Natural killer cell treated with Interleukin-12 subunit alpha and Interleukin-12 subunit beta and Interleukin-15 and Interleukin-18, amount 100 ng/mL, for 72 hours (primary cell): ENCODE results near the gene PCDHGC4. TPM values are rescaled to one million over a fixed set of nuclear protein-coding genes. Genes with fewer than 3 reads are reported as not detected.

Source experiments
- ATAC-seq, 2 donors: fragments of 150-1000 bp; cut with Tn5 transposase in 1 of 2; sonication (Bioruptor Pico), chemical (Tn5 transposase) in 1 of 2; 2 replicates each; pipeline ENCODE4 v1.10.0; 2021
- DNase-seq: peaks from one replicate; pipeline ENCODE4 v3.0.0; 2022; ENCODE audit warnings: low spot score
- H3K27ac Mint-ChIP-seq, 2 donors: 1 replicate in 1 of 2; 2 replicates in 1 of 2; pipeline ENCODE4 v1.8.0; 2022; ENCODE audit warnings: mixed read lengths in 2 of 2, mild to moderate bottlenecking in 1 of 2, moderate library complexity in 1 of 2
- H3K27me3 Mint-ChIP-seq, 2 donors: 1 replicate in 1 of 2; 2 replicates in 1 of 2; pipeline ENCODE4 v1.8.0; 2022; ENCODE audit warnings: mixed read lengths in 2 of 2
- H3K36me3 Mint-ChIP-seq: one replicate; pipeline ENCODE4 v1.8.0; 2022; ENCODE audit warnings: mixed read lengths
- H3K4me1 Mint-ChIP-seq, 2 donors: 1 replicate in 1 of 2; 2 replicates in 1 of 2; pipeline ENCODE4 v1.8.0; 2022; ENCODE audit warnings: low read depth in 2 of 2, mixed read lengths in 2 of 2, mild to moderate bottlenecking in 1 of 2
- H3K4me3 Mint-ChIP-seq: one replicate; pipeline ENCODE4 v1.8.0; 2022; ENCODE audit warnings: mixed read lengths
- H3K9me3 Mint-ChIP-seq: 2 replicates; pipeline ENCODE4 v1.8.0; 2022; ENCODE audit warnings: mixed read lengths
- total RNA-seq, 2 donors: library from RNA; stranded (reverse); gene quantifications; one replicate each; pipeline ENCODE4 v1.2.3, GENCODE V29; 2022

Gene PCDHGC4
- total RNA-seq, 2 donors from 2014 or later = 0.26 TPM; not detected in 1

DNA sequence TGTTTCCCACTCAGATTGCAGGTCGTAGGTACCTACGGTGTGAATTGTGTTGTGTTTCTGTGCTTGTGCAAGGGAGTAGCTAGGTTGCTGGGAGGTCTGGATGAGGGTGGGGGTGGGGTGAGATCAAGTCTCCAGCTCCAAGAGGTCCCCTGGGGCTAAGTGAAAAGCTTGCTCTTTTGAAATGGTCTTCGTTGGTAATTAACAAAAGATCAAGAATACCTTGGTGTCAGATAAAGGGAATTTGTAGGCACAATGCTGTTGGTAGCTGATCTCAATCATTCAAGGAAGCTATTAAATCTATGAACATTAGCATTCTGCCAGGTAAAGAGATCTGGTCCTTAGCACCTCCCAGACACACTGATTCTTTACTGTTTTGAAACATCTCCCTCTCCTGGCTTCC is 928 bp upstream of the PCDHGC4 start:
- no peak for DNase-seq
- peaks cover 51 to 57% of the 10 kb centered on the region in 2 donors for H3K27me3 Mint-ChIP-seq
- H3K36me3 Mint-ChIP-seq = no peaks in the 10 kb centered on the region
- H3K4me3 Mint-ChIP-seq = no peak overlapping the region
- H3K4me1 Mint-ChIP-seq = peaks cover 0 to 10% of the 10 kb centered on the region in 2 donors
- ATAC-seq = no peak
- H3K9me3 Mint-ChIP-seq = no peaks in the 10 kb centered on the region
- H3K27ac Mint-ChIP-seq = no peak overlapping the region

DNA sequence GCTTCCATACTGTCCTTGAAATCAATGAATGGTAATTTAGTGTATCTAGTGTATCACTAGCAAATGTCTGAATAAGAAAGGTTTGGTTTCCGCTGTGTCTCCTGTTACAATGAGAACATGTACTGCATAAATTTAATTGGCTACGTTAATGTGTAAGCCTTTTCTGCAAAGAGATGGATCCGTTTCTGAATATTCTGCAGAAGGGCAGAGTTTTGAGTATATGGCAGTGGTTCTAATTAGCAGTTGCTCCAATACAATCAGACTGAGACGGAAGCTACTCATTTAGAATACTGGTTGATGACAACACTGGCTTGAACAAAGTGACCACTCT is 555 bp upstream of the PCDHGC4 start:
- Mint-ChIP-seq H3K9me3 (no peaks in the 10 kb centered on the region), H3K27ac (no peak overlapping the region), H3K27me3 (peaks cover 51 to 57% of the 10 kb centered on the region in 2 donors), H3K4me1 (peaks cover 0 to 10% of the 10 kb centered on the region in 2 donors), H3K36me3 (no peaks in the 10 kb centered on the region), H3K4me3 (no peak overlapping the region)
- ATAC-seq (no peak), DNase-seq (no peak)

DNA sequence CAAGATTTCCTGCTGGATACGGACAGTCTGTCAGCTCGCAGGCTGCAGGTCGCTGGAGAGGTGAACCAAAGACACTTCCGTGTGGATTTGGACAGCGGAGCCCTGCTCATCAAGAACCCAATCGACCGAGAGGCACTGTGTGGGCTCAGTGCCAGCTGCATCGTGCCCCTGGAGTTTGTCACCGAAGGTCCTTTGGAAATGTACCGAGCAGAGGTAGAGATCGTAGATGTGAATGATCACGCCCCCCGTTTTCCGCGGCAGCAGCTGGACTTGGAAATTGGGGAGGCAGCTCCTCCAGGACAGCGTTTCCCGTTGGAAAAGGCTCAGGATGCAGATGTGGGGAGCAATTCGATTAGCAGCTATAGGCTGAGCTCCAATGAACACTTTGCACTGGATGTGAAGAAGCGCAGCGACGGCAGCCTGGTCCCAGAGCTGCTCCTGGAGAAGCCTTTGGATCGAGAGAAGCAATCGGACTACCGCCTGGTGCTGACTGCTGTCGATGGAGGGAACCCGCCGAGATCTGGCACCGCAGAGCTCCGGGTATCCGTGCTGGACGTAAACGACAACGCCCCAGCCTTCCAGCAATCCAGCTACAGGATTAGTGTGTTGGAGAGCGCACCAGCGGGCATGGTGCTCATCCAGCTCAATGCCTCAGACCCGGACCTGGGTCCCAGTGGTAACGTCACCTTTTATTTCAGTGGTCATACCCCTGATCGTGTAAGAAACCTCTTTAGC is 658 bp downstream of the PCDHGC4 start:
- DNase-seq (no peak), ATAC-seq (no peak)
- Mint-ChIP-seq H3K4me3 (no peak overlapping the region), H3K4me1 (peaks cover 0 to 10% of the 10 kb centered on the region in 2 donors), H3K27me3 (peaks cover 49 to 51% of the 10 kb centered on the region in 2 donors), H3K27ac (no peak overlapping the region), H3K36me3 (no peaks in the 10 kb centered on the region), H3K9me3 (no peaks in the 10 kb centered on the region)

DNA sequence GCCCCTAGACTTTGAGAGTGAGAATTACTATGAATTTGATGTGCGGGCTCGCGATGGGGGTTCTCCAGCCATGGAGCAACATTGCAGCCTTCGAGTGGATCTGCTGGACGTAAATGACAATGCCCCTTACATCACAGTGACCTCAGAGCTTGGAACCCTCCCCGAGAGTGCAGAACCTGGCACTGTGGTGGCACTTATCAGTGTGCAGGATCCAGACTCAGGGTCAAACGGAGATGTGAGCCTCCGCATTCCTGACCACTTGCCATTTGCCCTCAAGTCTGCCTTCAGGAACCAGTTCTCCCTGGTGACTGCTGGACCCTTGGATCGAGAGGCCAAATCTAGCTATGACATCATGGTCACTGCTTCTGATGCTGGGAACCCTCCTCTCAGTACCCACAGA is 1.3 kb downstream of the PCDHGC4 start:
- H3K4me3 Mint-ChIP-seq = no peak overlapping the region
- H3K36me3 Mint-ChIP-seq = no peaks in the 10 kb centered on the region
- H3K9me3 Mint-ChIP-seq = no peaks in the 10 kb centered on the region
- H3K4me1 Mint-ChIP-seq = peaks cover 4 to 10% of the 10 kb centered on the region in 2 donors
- no peak overlapping the region for H3K27ac Mint-ChIP-seq
- ATAC-seq (no peak), DNase-seq (no peak)
- peaks cover 53 to 55% of the 10 kb centered on the region in 2 donors for H3K27me3 Mint-ChIP-seq

DNA sequence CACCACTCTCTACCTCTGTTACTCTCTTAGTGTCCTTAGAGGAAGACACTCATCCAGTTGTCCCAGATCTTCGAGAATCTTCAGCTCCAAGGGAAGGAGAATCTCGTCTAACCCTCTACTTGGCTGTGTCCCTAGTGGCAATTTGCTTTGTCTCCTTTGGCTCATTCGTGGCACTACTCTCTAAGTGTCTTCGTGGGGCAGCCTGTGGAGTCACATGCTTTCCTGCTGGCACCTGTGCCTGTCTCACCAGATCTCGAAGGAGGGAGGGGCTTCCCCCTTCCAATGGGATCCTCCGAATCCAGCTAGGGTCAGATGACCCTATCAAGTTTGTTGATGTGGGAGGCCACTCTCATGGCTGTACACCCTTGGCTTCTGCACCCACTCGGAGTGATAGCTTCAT is 2.3 kb downstream of the PCDHGC4 start:
- Mint-ChIP-seq H3K27me3 (peaks cover 55 to 57% of the 10 kb centered on the region in 2 donors), H3K27ac (no peak overlapping the region), H3K9me3 (no peaks in the 10 kb centered on the region), H3K4me3 (no peak overlapping the region), H3K4me1 (peaks cover 4 to 12% of the 10 kb centered on the region in 2 donors), H3K36me3 (no peaks in the 10 kb centered on the region)
- no peak for ATAC-seq
- DNase-seq = no peak

DNA sequence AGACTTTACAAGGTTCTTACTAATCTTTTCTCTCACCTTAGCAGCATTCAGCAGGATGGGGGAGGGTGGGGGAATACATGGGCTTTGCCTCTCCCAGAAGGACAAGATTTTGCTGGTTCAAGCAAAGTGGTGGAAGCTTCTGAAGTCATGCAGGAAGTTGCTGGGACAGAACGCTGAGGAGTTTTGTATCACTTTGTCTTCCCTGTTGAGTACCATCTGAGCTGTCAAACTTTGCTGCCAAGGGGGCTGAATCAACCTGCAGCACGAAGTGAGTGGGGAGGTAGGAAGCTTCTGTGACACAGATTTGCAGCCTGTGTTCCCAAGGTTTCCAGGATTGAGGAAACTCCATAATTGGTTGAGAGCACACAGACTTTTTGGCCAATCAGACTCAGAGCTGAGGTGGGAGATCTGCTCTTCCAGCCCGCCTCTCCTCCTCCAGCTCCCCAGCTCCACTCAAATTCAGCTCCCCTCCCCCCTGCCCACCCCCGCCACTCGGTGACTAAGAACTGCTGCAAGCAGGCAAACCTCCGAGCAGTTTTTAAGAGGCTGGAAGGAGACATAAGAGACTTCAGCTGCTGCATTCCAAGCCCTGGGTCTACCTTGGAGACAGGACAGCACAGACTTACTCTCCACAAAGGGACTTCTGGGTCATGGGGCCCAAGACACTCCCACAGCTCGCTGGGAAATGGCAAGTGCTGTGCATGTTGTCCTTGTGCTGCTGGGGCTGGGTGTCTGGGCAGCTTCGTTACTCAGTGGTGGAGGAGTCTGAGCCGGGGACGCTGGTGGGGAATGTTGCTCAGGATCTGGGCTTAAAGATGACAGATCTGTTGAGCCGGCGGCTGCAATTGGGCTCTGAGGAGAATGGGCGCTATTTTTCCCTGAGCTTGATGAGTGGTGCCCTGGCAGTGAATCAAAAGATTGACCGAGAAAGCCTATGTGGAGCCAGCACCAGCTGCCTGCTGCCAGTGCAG is 4.0 kb downstream of the PCDHGC4 start, which contains the start of gene PCDHGC5:
Gene PCDHGC5, plus strand, starts transcription at position 491 of the 971 bp plus-strand sequence. Its CDS starts 160 bp downstream, at position 651.
- Mint-ChIP-seq H3K27me3 (peaks cover 45 to 48% of the 10 kb centered on the region in 2 donors), H3K9me3 (no peaks in the 10 kb centered on the region), H3K4me3 (no peak within 1 kb of the TSS), H3K4me1 (peaks cover 4 to 9% of the 10 kb centered on the region in 2 donors), H3K27ac (no peak within 1 kb of the TSS), H3K36me3 (no peaks in the 10 kb centered on the region)
- DNase-seq (no peak), ATAC-seq (no peak)

DNA sequence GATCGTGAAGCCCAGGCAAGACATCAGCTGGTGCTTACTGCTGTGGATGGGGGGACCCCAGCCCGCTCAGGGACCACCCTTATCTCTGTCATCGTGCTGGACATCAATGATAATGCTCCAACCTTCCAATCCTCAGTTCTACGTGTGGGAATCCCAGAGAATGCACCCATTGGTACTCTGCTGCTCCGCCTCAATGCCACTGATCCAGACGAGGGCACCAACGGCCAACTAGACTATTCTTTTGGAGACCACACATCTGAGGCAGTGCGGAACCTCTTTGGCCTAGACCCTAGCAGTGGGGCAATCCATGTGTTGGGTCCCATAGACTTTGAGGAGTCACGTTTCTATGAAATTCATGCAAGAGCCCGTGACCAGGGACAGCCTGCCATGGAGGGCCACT is 5.0 kb downstream of the PCDHGC4 start:
- Mint-ChIP-seq H3K36me3 (no peaks in the 10 kb centered on the region), H3K4me3 (no peak overlapping the region), H3K9me3 (no peaks in the 10 kb centered on the region), H3K27me3 (peaks cover 39% of the 10 kb centered on the region in 2 donors), H3K27ac (no peak overlapping the region), H3K4me1 (peaks cover 4 to 7% of the 10 kb centered on the region in 2 donors)
- no peak for ATAC-seq
- DNase-seq = no peak

DNA sequence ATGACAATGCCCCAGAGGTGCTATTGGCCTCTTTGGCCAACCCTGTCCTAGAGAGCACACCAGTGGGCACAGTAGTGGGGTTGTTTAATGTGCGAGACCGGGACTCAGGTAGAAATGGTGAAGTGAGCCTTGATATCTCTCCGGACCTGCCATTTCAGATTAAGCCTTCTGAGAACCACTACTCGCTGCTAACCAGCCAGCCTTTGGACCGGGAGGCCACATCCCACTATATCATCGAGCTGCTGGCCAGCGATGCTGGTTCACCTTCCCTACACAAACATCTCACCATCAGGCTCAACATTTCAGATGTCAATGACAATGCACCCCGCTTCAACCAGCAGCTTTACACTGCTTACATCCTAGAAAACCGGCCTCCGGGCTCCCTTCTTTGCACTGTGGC is 5.4 kb downstream of the PCDHGC4 start:
- H3K27ac Mint-ChIP-seq = no peak overlapping the region
- H3K27me3 Mint-ChIP-seq = peaks cover 37 to 41% of the 10 kb centered on the region in 2 donors
- H3K9me3 Mint-ChIP-seq = no peaks in the 10 kb centered on the region

DNA sequence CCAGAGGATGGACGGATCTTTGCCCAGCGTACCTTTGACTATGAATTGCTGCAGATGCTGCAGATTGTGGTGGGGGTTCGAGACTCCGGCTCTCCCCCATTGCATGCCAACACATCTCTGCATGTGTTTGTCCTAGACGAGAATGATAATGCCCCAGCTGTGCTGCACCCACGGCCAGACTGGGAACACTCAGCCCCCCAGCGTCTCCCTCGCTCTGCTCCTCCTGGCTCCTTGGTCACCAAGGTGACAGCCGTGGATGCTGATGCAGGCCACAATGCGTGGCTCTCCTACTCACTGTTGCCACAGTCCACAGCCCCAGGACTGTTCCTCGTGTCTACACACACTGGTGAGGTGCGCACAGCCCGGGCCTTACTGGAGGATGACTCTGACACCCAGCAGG is 5.9 kb downstream of the PCDHGC4 start:
- H3K27me3 Mint-ChIP-seq = peaks cover 40 to 46% of the 10 kb centered on the region in 2 donors

More for the DNA sequence above, 5.4 kb downstream of the PCDHGC4 start:
- H3K36me3 Mint-ChIP-seq = no peaks in the 10 kb centered on the region
- DNase-seq (no peak), ATAC-seq (no peak)
- H3K4me1 Mint-ChIP-seq = peaks cover 5 to 7% of the 10 kb centered on the region in 2 donors
- H3K4me3 Mint-ChIP-seq = no peak overlapping the region

DNA sequence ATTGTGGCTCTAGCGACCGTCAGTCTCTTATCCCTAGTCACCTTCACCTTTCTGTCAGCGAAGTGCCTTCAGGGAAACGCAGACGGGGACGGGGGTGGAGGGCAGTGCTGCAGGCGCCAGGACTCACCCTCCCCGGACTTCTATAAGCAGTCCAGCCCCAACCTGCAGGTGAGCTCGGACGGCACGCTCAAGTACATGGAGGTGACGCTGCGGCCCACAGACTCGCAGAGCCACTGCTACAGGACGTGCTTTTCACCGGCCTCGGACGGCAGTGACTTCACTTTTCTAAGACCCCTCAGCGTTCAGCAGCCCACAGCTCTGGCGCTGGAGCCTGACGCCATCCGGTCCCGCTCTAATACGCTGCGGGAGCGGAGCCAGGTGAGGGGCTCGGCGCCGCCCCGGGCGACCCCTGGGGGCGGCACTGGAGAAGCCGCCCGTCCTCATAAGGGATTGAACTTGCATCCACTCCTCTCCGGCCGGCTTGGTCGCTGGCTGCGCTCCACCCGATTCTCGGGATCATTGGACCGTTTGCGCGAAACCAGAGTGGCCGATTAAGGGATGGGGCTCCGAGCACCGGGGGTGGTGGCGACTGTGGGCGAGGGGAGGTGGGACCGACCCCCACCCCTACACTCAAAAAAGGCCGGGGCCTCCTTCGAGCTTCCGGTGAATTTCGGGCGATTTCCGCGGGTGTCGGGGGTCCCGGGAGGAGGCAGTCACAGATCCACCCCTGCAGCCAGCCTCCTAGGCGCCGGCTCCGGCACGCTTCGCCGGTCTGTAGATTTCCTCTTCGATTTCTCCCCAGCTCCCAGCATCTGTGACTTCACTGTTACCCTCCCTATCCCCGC is 6.7 kb downstream of the PCDHGC4 start:
- H3K27ac Mint-ChIP-seq = peak overlapping the region in 1 of 2 donors; percentile 59

More for the DNA sequence above, 5.9 kb downstream of the PCDHGC4 start:
- Mint-ChIP-seq H3K27ac (no peak overlapping the region), H3K4me3 (no peak overlapping the region), H3K4me1 (peaks cover 7 to 9% of the 10 kb centered on the region in 2 donors), H3K36me3 (no peaks in the 10 kb centered on the region), H3K9me3 (no peaks in the 10 kb centered on the region)
- ATAC-seq (no peak), DNase-seq (no peak)

DNA sequence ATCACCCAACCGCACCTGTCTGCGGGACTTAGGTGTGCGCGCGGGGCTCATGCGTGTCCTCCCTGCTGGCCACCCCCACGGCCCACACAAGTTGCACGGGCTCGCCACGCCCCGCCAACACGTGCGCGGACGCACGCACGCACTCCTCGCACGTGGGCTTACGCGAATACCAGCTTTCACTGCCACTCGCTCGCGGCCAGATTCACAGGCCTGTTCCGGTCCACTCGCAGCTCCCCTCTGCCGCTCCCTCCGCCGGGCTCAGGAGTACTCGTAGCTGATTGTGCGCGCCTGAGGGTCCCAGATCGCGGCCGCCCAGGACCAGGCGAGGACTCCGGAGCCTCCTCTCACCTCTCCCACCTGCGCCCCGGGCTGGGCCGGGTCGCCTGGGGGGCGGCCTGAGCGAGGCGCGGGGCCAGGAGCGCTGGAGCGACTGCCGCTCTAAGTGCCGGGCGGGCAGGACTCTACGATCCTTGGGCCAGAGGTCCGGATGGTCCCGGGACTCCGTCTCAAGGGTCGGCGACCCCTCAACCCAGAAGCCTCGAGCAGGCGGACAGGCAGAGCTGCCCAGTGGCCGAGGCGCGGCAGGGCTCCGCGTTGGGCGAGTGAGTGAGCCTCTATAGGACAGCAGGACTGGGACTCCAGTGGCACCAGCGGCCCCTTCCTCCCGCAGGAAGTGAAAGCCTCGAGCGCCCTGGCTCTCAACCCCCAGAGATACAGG is 7.5 kb downstream of the PCDHGC4 start:
- H3K4me1 Mint-ChIP-seq = peaks cover 4 to 9% of the 10 kb centered on the region in 2 donors
- no peaks in the 10 kb centered on the region for H3K36me3 Mint-ChIP-seq
- no peak for DNase-seq
- H3K27me3 Mint-ChIP-seq = peaks cover 32 to 38% of the 10 kb centered on the region in 2 donors
- H3K9me3 Mint-ChIP-seq = no peaks in the 10 kb centered on the region
- H3K27ac Mint-ChIP-seq = peak overlapping the region in 1 of 2 donors; percentile 59
- peak; percentile 43 to 68 for ATAC-seq
- H3K4me3 Mint-ChIP-seq = peak overlapping the region; percentile 79

More for the DNA sequence above, 6.7 kb downstream of the PCDHGC4 start:
- H3K9me3 Mint-ChIP-seq = no peaks in the 10 kb centered on the region
- peaks cover 37 to 46% of the 10 kb centered on the region in 2 donors for H3K27me3 Mint-ChIP-seq
- no peaks in the 10 kb centered on the region for H3K36me3 Mint-ChIP-seq
- ATAC-seq = no peak
- no peak for DNase-seq
- peaks cover 4 to 9% of the 10 kb centered on the region in 2 donors for H3K4me1 Mint-ChIP-seq
- peak overlapping the region; percentile 79 for H3K4me3 Mint-ChIP-seq

DNA sequence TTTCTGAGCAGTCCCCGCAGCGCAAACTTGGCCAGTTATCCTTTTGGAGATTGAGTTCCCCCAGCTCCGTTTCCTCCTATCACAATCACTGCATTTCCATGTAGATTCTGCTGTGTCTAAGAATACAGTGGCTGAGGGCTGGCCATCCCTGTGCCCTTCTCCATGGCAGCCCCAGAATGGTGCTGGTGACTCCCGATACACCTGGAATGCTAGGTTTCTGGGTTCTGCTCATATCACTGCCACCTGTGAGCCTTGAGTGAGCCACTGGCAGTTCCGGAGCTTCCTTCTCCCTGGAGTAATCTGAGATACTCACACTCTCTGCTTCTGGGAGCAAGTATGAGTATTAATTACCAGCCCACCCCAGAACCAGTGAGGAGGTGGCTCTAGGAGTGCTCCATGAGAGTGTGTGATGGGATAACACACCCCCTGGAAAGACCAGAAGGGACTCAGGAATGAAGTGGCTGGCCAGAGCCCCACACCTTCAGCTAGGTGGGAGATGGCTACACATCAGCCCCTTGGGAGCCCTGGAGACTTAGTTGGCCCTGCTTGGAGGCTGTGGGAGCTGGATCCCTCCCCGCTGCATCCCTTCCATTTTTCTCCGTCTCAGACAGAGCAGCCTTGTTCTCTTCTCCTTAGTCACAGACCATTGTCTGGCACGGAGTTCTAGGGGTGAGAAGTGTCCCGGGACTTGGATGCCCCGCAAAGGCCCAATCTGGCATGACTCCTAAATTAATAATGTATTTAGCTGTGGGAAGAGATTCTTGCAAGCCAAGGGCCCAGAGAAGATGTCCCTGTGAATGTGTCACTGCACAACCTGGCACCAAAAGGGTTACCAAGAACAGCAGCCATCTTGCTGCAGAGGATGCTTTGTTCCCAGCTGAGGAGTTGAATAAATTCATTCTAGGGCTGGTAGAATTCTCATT is 8.9 kb downstream of the PCDHGC4 start:
- Mint-ChIP-seq H3K4me1 (peaks cover 4 to 9% of the 10 kb centered on the region in 2 donors), H3K4me3 (no peak overlapping the region), H3K27ac (no peak overlapping the region), H3K36me3 (no peaks in the 10 kb centered on the region), H3K27me3 (peaks cover 26 to 31% of the 10 kb centered on the region in 2 donors), H3K9me3 (no peaks in the 10 kb centered on the region)
- ATAC-seq (no peak), DNase-seq (no peak)
